Tibial nerve (tissue), 4 donors: ENCODE measurements around the gene HIP1.

Source experiments
- CTCF ChIP-seq, 5 experiments: fragments of 200-600 bp in 3 of 5; fragments of 450-650 bp in 2 of 5; sonication (generic) in 3 of 5; IDR thresholded peaks; one replicate each; pipeline ENCODE4 v1.5.1; 2016 to 2019; ENCODE audit warnings: antibody characterized with exemption in 5 of 5, mild to moderate bottlenecking in 3 of 5, moderate library complexity in 2 of 5
- EP300 ChIP-seq, 2 donors: sonication (generic); formaldehyde crosslinking; IDR thresholded peaks; one replicate each; pipeline ENCODE4 v1.6.1; 2017; ENCODE audit warnings: antibody characterized with exemption in 2 of 2, mild to moderate bottlenecking in 1 of 2
- POLR2A ChIP-seq, 2 donors: fragments of 450-650 bp; IDR thresholded peaks; one replicate each; pipeline ENCODE4 v1.6.1; 2017; ENCODE audit warnings: antibody characterized with exemption in 2 of 2, mild to moderate bottlenecking in 2 of 2, moderate library complexity in 2 of 2

DNA sequence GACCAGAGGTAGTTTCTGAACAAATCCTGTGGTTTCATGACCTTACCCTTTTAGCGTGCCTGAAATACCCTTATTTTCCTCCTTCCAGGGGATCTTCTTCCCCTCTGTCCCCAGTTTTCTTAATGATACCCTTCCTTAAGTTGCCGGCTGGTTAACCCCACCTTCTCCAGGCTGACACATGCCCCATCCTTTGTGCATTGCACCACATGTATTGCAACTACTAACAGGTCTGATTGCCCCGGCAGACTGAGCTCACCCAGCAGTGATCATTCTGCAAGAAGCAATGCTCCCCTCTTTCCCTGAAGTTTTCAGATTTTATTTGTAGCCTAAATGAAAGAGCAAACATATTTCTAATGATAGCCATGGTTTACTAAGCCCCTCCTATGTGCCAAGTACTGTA, 108.2 kb downstream of the HIP1 start:
- no peak for TF ChIP-seq CTCF (IDR thresholded peaks at IDR 0.05)
- no peak for TF ChIP-seq POLR2A (IDR thresholded peaks at IDR 0.05)
- TF ChIP-seq EP300 (IDR thresholded peaks at IDR 0.05): no peak
